Parathyroid adenoma (tissue), 2 donors: Measurements from ENCODE around the gene TOP1.
"Not testable (repeated sequence)": the region's sequence is repeated elsewhere in the genome, so short reads cannot be mapped to it uniquely, and the experiment has no call there.

Experiments used
- H2AFZ ChIP-seq: fragments of 300-600 bp; sonication (generic); one replicate; pipeline ENCODE4 v1.7.0; 2017; ENCODE audit warnings: antibody characterized with exemption, mild to moderate bottlenecking
- H3K27ac ChIP-seq: fragments of 300-600 bp; sonication (generic); one replicate; pipeline ENCODE4 v1.7.0; 2017
- H3K27me3 ChIP-seq: fragments of 300-600 bp; sonication (generic); one replicate; pipeline ENCODE4 v1.7.0; 2017; ENCODE audit warnings: low read length; ENCODE audit not compliant: control insufficient read depth, insufficient read depth
- H3K36me3 ChIP-seq: fragments of 300-600 bp; sonication (generic); one replicate; pipeline ENCODE4 v1.7.0; 2017; ENCODE audit warnings: low read length; ENCODE audit not compliant: control insufficient read depth, insufficient read depth
- H3K4me1 ChIP-seq: fragments of 300-600 bp; sonication (generic); one replicate; pipeline ENCODE4 v1.7.0; 2017; ENCODE audit warnings: control low read depth
- H3K4me2 ChIP-seq: fragments of 300-600 bp; sonication (generic); one replicate; pipeline ENCODE4 v1.7.0; 2017; ENCODE audit warnings: low read length
- H3K4me3 ChIP-seq: fragments of 300-600 bp; sonication (generic); one replicate; pipeline ENCODE4 v1.7.0; 2017; ENCODE audit warnings: low read depth, low read length
- H3K79me2 ChIP-seq: fragments of 300-600 bp; sonication (generic); one replicate; pipeline ENCODE4 v1.7.0; 2017; ENCODE audit warnings: control low read depth
- H3K9ac ChIP-seq: fragments of 300-600 bp; sonication (generic); one replicate; pipeline ENCODE4 v1.7.0; 2017; ENCODE audit warnings: mild to moderate bottlenecking
- H3K9me3 ChIP-seq: fragments of 300-600 bp; sonication (generic); one replicate; pipeline ENCODE4 v1.7.0; 2017; ENCODE audit warnings: low read length; ENCODE audit not compliant: control insufficient read depth
- CTCF ChIP-seq: fragments of 300-600 bp; sonication (generic); IDR thresholded peaks from one replicate; pipeline ENCODE4 v1.7.0; 2017; ENCODE audit warnings: antibody characterized with exemption, mild to moderate bottlenecking
- donor health status: primary hyperparathyroidism.

The TOP1 gene

GRCh38 chr20:41003143-41003935, 25.3 kb upstream of the TOP1 start:
- Histone ChIP-seq H3K4me3 (no peak overlapping the region), H3K27me3 (no peaks in the 10 kb centered on the region), H3K4me1 (peaks cover 5% of the 10 kb centered on the region), H3K36me3 (no peaks in the 10 kb centered on the region), H2AFZ (no peak overlapping the region), H3K79me2 (no peaks in the 10 kb centered on the region), H3K27ac (peak overlapping the region; percentile 49), H3K9me3 (no peaks in the 10 kb centered on the region), H3K9ac (no peak overlapping the region), H3K4me2 (no peak overlapping the region)
- TF ChIP-seq CTCF = no peak

- not testable (repeated sequence) for H3K9me3 ChIP-seq, H3K4me3 ChIP-seq, H3K79me2 ChIP-seq, H3K4me1 ChIP-seq, H3K27me3 ChIP-seq, H2AFZ ChIP-seq, H3K9ac ChIP-seq, H3K36me3 ChIP-seq, H3K4me2 ChIP-seq
- H3K27ac ChIP-seq = peak overlapping the region; percentile 49
Observed at GRCh38 chr20:41003936-41004294, 24.7 kb upstream of the TOP1 start.

- H3K4me3 ChIP-seq = no peak overlapping the region
- no peaks in the 10 kb centered on the region for H3K79me2 ChIP-seq
- no peak overlapping the region for H3K9ac ChIP-seq
- H3K36me3 ChIP-seq = no peaks in the 10 kb centered on the region
- no peak for TF ChIP-seq CTCF
- no peak overlapping the region for H3K4me2 ChIP-seq
- H3K27me3 ChIP-seq = no peaks in the 10 kb centered on the region
- no peak overlapping the region for H3K27ac ChIP-seq
- no peaks in the 10 kb centered on the region for H3K9me3 ChIP-seq
- H2AFZ ChIP-seq = no peak overlapping the region
- peaks cover 5% of the 10 kb centered on the region for H3K4me1 ChIP-seq
Observed at GRCh38 chr20:41004531-41005360, 23.9 kb upstream of the TOP1 start.

GRCh38 chr20:41005361-41005729, 23.3 kb upstream of the TOP1 start:
- H3K4me1 ChIP-seq = peaks cover 5% of the 10 kb centered on the region
- H3K9ac ChIP-seq = no peak overlapping the region
- no peaks in the 10 kb centered on the region for H3K9me3 ChIP-seq
- H3K27ac ChIP-seq = peak overlapping the region; percentile 43
- no peak overlapping the region for H3K4me2 ChIP-seq
- H3K27me3 ChIP-seq = no peaks in the 10 kb centered on the region
- H3K4me3 ChIP-seq = no peak overlapping the region
- H2AFZ ChIP-seq = no peak overlapping the region
- no peaks in the 10 kb centered on the region for H3K79me2 ChIP-seq
- no peaks in the 10 kb centered on the region for H3K36me3 ChIP-seq
- TF ChIP-seq CTCF = no peak

- Histone ChIP-seq H3K9ac (no peak overlapping the region), H3K36me3 (no peaks in the 10 kb centered on the region), H3K9me3 (no peaks in the 10 kb centered on the region), H3K27ac (peak overlapping the region; percentile 43), H2AFZ (no peak overlapping the region), H3K4me2 (no peak overlapping the region), H3K4me3 (no peak overlapping the region), H3K79me2 (no peaks in the 10 kb centered on the region), H3K27me3 (no peaks in the 10 kb centered on the region), H3K4me1 (peaks cover 5% of the 10 kb centered on the region)
- no peak for TF ChIP-seq CTCF
Observed at GRCh38 chr20:41006126-41006935, 22.3 kb upstream of the TOP1 start.
